Right lobe of liver (tissue), 4 donors: Measurements from ENCODE around the gene CSH2.
"Not testable (repeated sequence)": the region's sequence is repeated elsewhere in the genome, so short reads cannot be mapped to it uniquely, and the experiment has no call there.

Experiments used
- CTCF ChIP-seq, 4 donors: fragments of 200-600 bp in 3 of 4; fragments of 450-650 bp in 1 of 4; IDR thresholded peaks; one replicate each; pipeline versions ENCODE4 v1.5.1 to v1.8.0; 2016 to 2022; ENCODE audit warnings: antibody characterized with exemption in 4 of 4, mild to moderate bottlenecking in 2 of 4
- POLR2A ChIP-seq: fragments of 450-650 bp; IDR thresholded peaks from one replicate; pipeline ENCODE4 v1.6.1; 2017; ENCODE audit warnings: antibody characterized with exemption, mild to moderate bottlenecking
- donor health status: DM: no; HTN: no; CAD: no.
- donor health status: DM: no; HTN: no; CAD: no.
- donor health status: DM: no; HTN: yes; CAD: no.

- TF ChIP-seq CTCF (IDR thresholded peaks at IDR 0.05); POLR2A: not testable (repeated sequence)
Measured at GRCh38 chr17:63866625-63867024, 6.9 kb downstream of the CSH2 start.
